Stomach (tissue), 9 donors: ENCODE results near the gene FAM90A1. TPM values are rescaled to one million over a fixed set of nuclear protein-coding genes. Genes with fewer than 3 reads are reported as not detected.
"Not testable (repeated sequence)": the region's sequence is repeated elsewhere in the genome, so short reads cannot be mapped to it uniquely, and the experiment has no call there.

ENCODE experiments used
- DNase-seq, 2 donors: peaks; one replicate each; pipeline versions ENCODE4 v3.0.0 to v3.0.0-alpha.2; 2013 to 2019
- H3K27ac ChIP-seq, 5 donors: fragments of 200-600 bp in 4 of 5; sonication (generic) in 4 of 5; one replicate each; pipeline ENCODE4 v1.5.1; 2013 to 2019; ENCODE audit warnings: mild to moderate bottlenecking in 1 of 5, moderate library complexity in 1 of 5
- H3K27me3 ChIP-seq, 3 donors: fragments of 200-600 bp; sonication (generic); one replicate each; pipeline ENCODE4 v1.5.1; 2017 to 2019; ENCODE audit warnings: mixed run types in 1 of 3
- H3K36me3 ChIP-seq, 4 donors: fragments of 200-600 bp; sonication (generic); 1 replicate in 3 of 4; 2 replicates in 1 of 4; pipeline ENCODE4 v1.5.1; 2016 to 2019
- H3K4me1 ChIP-seq, 4 donors: fragments of 200-600 bp; sonication (generic); one replicate each; pipeline ENCODE4 v1.5.1; 2016 to 2019
- H3K4me3 ChIP-seq, 4 donors: fragments of 200-600 bp; sonication (generic) in 3 of 4; one replicate each; pipeline ENCODE4 v1.5.1; 2016 to 2019; ENCODE audit warnings: mild to moderate bottlenecking in 1 of 4
- H3K9me3 ChIP-seq, 4 donors: fragments of 200-600 bp; sonication (generic); one replicate each; pipeline ENCODE4 v1.5.1; 2016 to 2019
- CTCF ChIP-seq, 7 experiments: fragments of 450-650 bp in 4 of 7; fragments of 200-600 bp in 3 of 7; sonication (generic) in 3 of 7; IDR thresholded peaks; one replicate each; pipeline ENCODE4 v1.5.1; 2016 to 2019; ENCODE audit warnings: antibody characterized with exemption in 7 of 7, control low read depth in 2 of 7, mild to moderate bottlenecking in 1 of 7
- POLR2AphosphoS5 ChIP-seq, 3 donors: sonication (generic); formaldehyde crosslinking; IDR thresholded peaks; one replicate each; pipeline ENCODE4 v1.6.1; 2016; ENCODE audit warnings: antibody characterized with exemption in 3 of 3
- whole genome bisulfite sequencing, 5 donors: extraction: QIAGEN DNeasy Blood & Tissue Kit in 3 of 5; methylation state at CpG; one replicate each; pipeline versions ENCODE4 v1.1.5 to v1.1.7; 2013 to 2018; 5-methylcytosine and 5-hydroxymethylcytosine counted together
- intact Hi-C: fragments of 100-400 bp; cut with DNase I; formaldehyde crosslinking; loops from one replicate; pipeline ENCODE4 v1.15.1; 2023; ENCODE audit warnings: low total_unique reads
- polyA plus RNA-seq, 3 donors: library from polyadenylated mRNA; stranded (reverse); fragments of 200-250 nt; gene quantifications; one replicate each; pipeline ENCODE4 v1.2.3, GENCODE V29; 2013
- total RNA-seq, 5 donors: library from RNA; depleted of rRNA; stranded (reverse); fragments of >200 nt; gene quantifications; one replicate each; pipeline versions ENCODE4 v1.1.0 to v1.2.3, GENCODE V29; 2014 to 2016
- donor health status: healthy with polysubstance abuse.
- donor health status: Bipolar disorder and iron deficiency.
- donor health status: healthy.

FAM90A1 gene
- total and polyA plus RNA-seq, 8 donors: 0.45 to 0.89 TPM; not detected in 6

GRCh38 chr12:8179989-8180585 is 47.3 kb downstream of the FAM90A1 start:
- WGBS, 5 donors: 0 to 1% (median 0%) methylated on average over 8 to 43 of the region's 43 CpGs

GRCh38 chr12:8172911-8173310 is 54.5 kb downstream of the FAM90A1 start:
- H3K27ac ChIP-seq, H3K27me3 ChIP-seq, H3K4me3 ChIP-seq, H3K4me1 ChIP-seq, H3K9me3 ChIP-seq, H3K36me3 ChIP-seq, DNase-seq, intact Hi-C loops: not testable (repeated sequence)
- 91 to 99% (median 95%) methylated on average over 2 of the region's 2 CpGs for WGBS, 5 donors

More at GRCh38 chr12:8179989-8180585, 47.3 kb downstream of the FAM90A1 start:
- H3K36me3 ChIP-seq, H3K27me3 ChIP-seq, H3K4me1 ChIP-seq, intact Hi-C loops, H3K9me3 ChIP-seq: not testable (repeated sequence)
- TF ChIP-seq POLR2AphosphoS5 (IDR thresholded peaks at IDR 0.05) (peak in 1 of 3 donors; percentile 55), CTCF (IDR thresholded peaks at IDR 0.05) (peak in 4 of 7 experiments; percentile 19 to 66 (median 64))
- DNase-seq: peak; percentile 56 to 90
- Histone ChIP-seq H3K27ac (peak overlapping the region; percentile 64 to 91 (median 81)), H3K4me3 (peak overlapping the region; percentile 63 to 77 (median 72))

Other genes starting within 250 kb of the FAM90A1 start
- gene FOXJ2, start 194.9 kb downstream of the FAM90A1 start, total RNA-seq: 10 to 100 TPM; 14.5 to 25.2 (median 18.1) TPM
- gene FOXJ2, start 194.9 kb downstream of the FAM90A1 start, polyA plus RNA-seq: 1 to 10 TPM; 4.5 to 5.5 (median 4.7) TPM
- gene C3AR1, start 161.3 kb downstream of the FAM90A1 start, total RNA-seq: 1 to 10 TPM in 3 of 5 donors, under 1 TPM in 1, not detected in 1; 0.89 to 8.8 (median 3.5) TPM
- gene C3AR1, start 161.3 kb downstream of the FAM90A1 start, polyA plus RNA-seq: 1 to 10 TPM; 1.5 to 6.3 (median 6.1) TPM
- 100 to 1,000 TPM in 2 of 5 donors, 10 to 100 TPM in 3; 12.5 to 112 (median 77.6) TPM for gene NECAP1, start 145.3 kb downstream of the FAM90A1 start, total RNA-seq
- gene NECAP1, start 145.3 kb downstream of the FAM90A1 start, polyA plus RNA-seq: 10 to 100 TPM; 17.4 to 39.0 (median 20.3) TPM
- 1 to 10 TPM in 1 of 5 donors, not detected in 4; 2.8 TPM for gene CLEC4A, start 104.0 kb downstream of the FAM90A1 start, total RNA-seq
- gene CLEC4A, start 104.0 kb downstream of the FAM90A1 start, polyA plus RNA-seq: 1 to 10 TPM; 2.2 to 2.9 (median 2.4) TPM
- not detected for gene ZNF705A, start 70.6 kb downstream of the FAM90A1 start, total RNA-seq
- not detected for gene ZNF705A, start 70.6 kb downstream of the FAM90A1 start, polyA plus RNA-seq
- gene CLEC6A, start 228.3 kb upstream of the FAM90A1 start, total RNA-seq: not detected
- gene CLEC6A, start 228.3 kb upstream of the FAM90A1 start, polyA plus RNA-seq: not detected